HCT116 (cell line): Measurements from ENCODE around the gene CFAP58. TPM values are rescaled to one million over a fixed set of nuclear protein-coding genes. Genes with fewer than 3 reads are reported as not detected.

Experiments
- ATAC-seq: fragments of 200-7000 bp; cut with Tn5 transposase; 2 replicates; pipeline ENCODE4 v1.9.1; 2020; ENCODE audit warnings: mild to moderate bottlenecking, moderate library complexity
- BruUV-seq: library from RNA; stranded (reverse); fragments of 400-500 nt; replicated peaks from 2 replicates; lab custom pipeline; 2021; lab: Mats Ljungman, UMichigan
- CTCF ChIA-PET: fragments of 300-600 bp; sonication (Branson Sonifier 250); formaldehyde crosslinking; loops from one replicate; lab custom pipeline; 2021; ENCODE audit warnings: antibody characterized with exemption; lab: Charles Lee
- POLR2A ChIA-PET: fragments of 300-600, 350-600 bp; sonication (Branson Sonifier 250); formaldehyde crosslinking; loops from one replicate; lab custom pipeline; 2021; ENCODE audit warnings: antibody characterized with exemption; lab: Charles Lee
- RAD21 ChIA-PET, 2 experiments: fragments of 300-600 bp; sonication (Branson Sonifier 250); formaldehyde crosslinking; loops; one replicate each; lab custom pipeline; 2023; ENCODE audit warnings: low total read pairs in 2 of 2; ENCODE audit not compliant: uncharacterized antibody in 2 of 2, unreplicated experiment in 2 of 2, low non-redundant PET in 1 of 2; lab: Charles Lee
- DNase-seq: peaks from one replicate; pipeline ENCODE4 v3.0.0-alpha.2; 2010; ENCODE audit warnings: low read depth, low spot score
- H2AFZ ChIP-seq: fragments of 200-600 bp; shearing (Covaris generic), sonication (generic); 2 replicates; pipeline ENCODE4 v1.6.1; 2017; ENCODE audit warnings: low read depth, mixed run types, mixed read lengths, antibody characterized with exemption, low read length; ENCODE audit not compliant: poor library complexity, severe bottlenecking
- H3K27ac ChIP-seq: 2 replicates; pipeline ENCODE4 v1.5.1; 2012; ENCODE audit warnings: low read depth, low read length
- H3K27me3 ChIP-seq: fragments of 200-600 bp; sonication (generic); 2 replicates; pipeline ENCODE4 v1.6.1; 2016; ENCODE audit warnings: mixed run types, low read length, mixed read lengths; ENCODE audit not compliant: insufficient read depth
- H3K36me3 ChIP-seq, 2 experiments: fragments of 200-500 bp in 1 of 2; fragments of 200-600 bp in 1 of 2; sonication (Bioruptor generic) in 1 of 2; sonication (generic) in 1 of 2; 2 replicates each; pipeline versions ENCODE4 v1.5.1 to v1.6.1; 2014 to 2016; ENCODE audit warnings: low read length in 2 of 2, inconsistent platforms in 1 of 2, mixed read lengths in 1 of 2, mixed run types in 1 of 2; ENCODE audit not compliant: insufficient read depth in 2 of 2, control insufficient read depth in 1 of 2
- H3K4me1 ChIP-seq, 2 experiments: fragments of 200-600 bp in 1 of 2; sonication (generic) in 1 of 2; 2 replicates each; pipeline versions ENCODE4 v1.5.1 to v1.6.1; 2012 to 2017; ENCODE audit warnings: low read length in 2 of 2, inconsistent platforms in 1 of 2, mild to moderate bottlenecking in 1 of 2, mixed read lengths in 1 of 2, mixed run types in 1 of 2, moderate library complexity in 1 of 2; ENCODE audit not compliant: insufficient read depth in 2 of 2, control insufficient read depth in 1 of 2
- H3K4me2 ChIP-seq: fragments of 200-600 bp; sonication (generic); 2 replicates; pipeline ENCODE4 v1.6.1; 2017; ENCODE audit warnings: mixed run types, low read length, mixed read lengths
- H3K4me3 ChIP-seq, 2 experiments: fragments of 200-600 bp in 1 of 2; sonication (generic) in 1 of 2; replicated peaks in 1 of 2; 2 replicates each; pipeline ENCODE4 v1.5.1; 2011 to 2016; ENCODE audit warnings: low read length in 2 of 2, control low read depth in 1 of 2, low read depth in 1 of 2, mild to moderate bottlenecking in 1 of 2, mixed read lengths in 1 of 2, mixed run types in 1 of 2
- H3K79me2 ChIP-seq: fragments of 200-600 bp; sonication (generic); 2 replicates; pipeline ENCODE4 v1.6.1; 2017; ENCODE audit warnings: mild to moderate bottlenecking, mixed run types, low read length, moderate library complexity, mixed read lengths; ENCODE audit not compliant: insufficient read depth
- H3K9ac ChIP-seq: fragments of 200-600 bp; sonication (generic); 2 replicates; pipeline ENCODE4 v1.6.1; 2016; ENCODE audit warnings: low read length, mixed read lengths
- H3K9me2 ChIP-seq: fragments of 200-600 bp; sonication (generic), shearing (Covaris generic); 2 replicates; pipeline ENCODE4 v1.6.1; 2017; ENCODE audit warnings: mixed run types, mild to moderate bottlenecking, moderate library complexity; ENCODE audit not compliant: insufficient read depth
- H3K9me3 ChIP-seq, 2 experiments: fragments of 200-500 bp in 1 of 2; fragments of 200-600 bp in 1 of 2; sonication (Bioruptor generic) in 1 of 2; sonication (generic) in 1 of 2; 2 replicates each; pipeline ENCODE4 v1.6.1; 2014 to 2017; ENCODE audit warnings: low read length in 2 of 2, mixed read lengths in 2 of 2, inconsistent platforms in 1 of 2, low read depth in 1 of 2, mild to moderate bottlenecking in 1 of 2, mixed run types in 1 of 2, moderate library complexity in 1 of 2; ENCODE audit not compliant: control insufficient read depth in 1 of 2, insufficient read depth in 1 of 2
- H4K20me1 ChIP-seq: fragments of 200-600 bp; sonication (generic), shearing (Covaris generic); 2 replicates; pipeline ENCODE4 v1.6.1; 2017; ENCODE audit warnings: mixed run types, mild to moderate bottlenecking, moderate library complexity; ENCODE audit not compliant: insufficient read depth
- ATF3 ChIP-seq: IDR thresholded peaks from 2 replicates; pipeline ENCODE4 v1.6.1; 2012
- CBX3 ChIP-seq: IDR thresholded peaks from 2 replicates; pipeline ENCODE4 v1.6.1; 2012; ENCODE audit warnings: low read depth
- CEBPB ChIP-seq: IDR thresholded peaks from 2 replicates; pipeline ENCODE4 v1.6.1; 2012; ENCODE audit warnings: low read depth
- CTCF ChIP-seq, 3 experiments: fragments of 200-600 bp in 1 of 3; sonication (generic) in 1 of 3; IDR thresholded peaks in 2 of 3; conservative IDR thresholded peaks in 1 of 3; 2 replicates each; pipeline ENCODE4 v1.5.1; 2012 to 2017; ENCODE audit warnings: low read depth in 2 of 3, low read length in 2 of 3, antibody characterized with exemption in 1 of 3, borderline replicate concordance in 1 of 3, control low read depth in 1 of 3, mild to moderate bottlenecking in 1 of 3, mixed read lengths in 1 of 3, mixed run types in 1 of 3, moderate library complexity in 1 of 3; ENCODE audit not compliant: insufficient read depth in 1 of 3
- EGR1 ChIP-seq: IDR thresholded peaks from 2 replicates; pipeline ENCODE4 v1.6.1; 2012; ENCODE audit warnings: low read depth
- ELF1 ChIP-seq: IDR thresholded peaks from 2 replicates; pipeline ENCODE4 v1.6.1; 2012; ENCODE audit warnings: low read depth, borderline replicate concordance
- EZH2 ChIP-seq: fragments of 200-600 bp; sonication (generic); IDR thresholded peaks from 2 replicates; pipeline ENCODE4 v1.6.1; 2017; ENCODE audit warnings: antibody characterized with exemption, mixed run types
- FOSL1 ChIP-seq: IDR thresholded peaks from 2 replicates; pipeline ENCODE4 v1.6.1; 2012; ENCODE audit warnings: low read depth
- JUND ChIP-seq: IDR thresholded peaks from 2 replicates; pipeline ENCODE4 v1.6.1; 2012
- POLR2A ChIP-seq: IDR thresholded peaks from 2 replicates; pipeline ENCODE4 v1.7.0; 2011; ENCODE audit warnings: borderline replicate concordance; ENCODE audit not compliant: insufficient read depth, insufficient read length; ENCODE audit errors: extremely low read depth
- RAD21 ChIP-seq: IDR thresholded peaks from 2 replicates; pipeline ENCODE4 v1.6.1; 2012; ENCODE audit warnings: low read depth, mild to moderate bottlenecking
- SIN3A ChIP-seq: IDR thresholded peaks from 2 replicates; pipeline ENCODE4 v1.6.1; 2012; ENCODE audit warnings: low read depth
- SP1 ChIP-seq: IDR thresholded peaks from 2 replicates; pipeline ENCODE4 v1.6.1; 2012; ENCODE audit warnings: low read depth
- TCF7L2 ChIP-seq: IDR thresholded peaks from 2 replicates; pipeline ENCODE4 v1.7.0; 2011; ENCODE audit warnings: borderline replicate concordance, inconsistent platforms; ENCODE audit not compliant: insufficient read depth, insufficient read length; ENCODE audit errors: extremely low read depth
- YY1 ChIP-seq: IDR thresholded peaks from 2 replicates; pipeline ENCODE4 v1.6.1; 2011; ENCODE audit warnings: low read length, low read depth, moderate library complexity, mild to moderate bottlenecking; ENCODE audit not compliant: insufficient replicate concordance; ENCODE audit errors: extremely low read depth
- ZBTB33 ChIP-seq: IDR thresholded peaks from 2 replicates; pipeline ENCODE4 v1.6.1; 2011; ENCODE audit warnings: mild to moderate bottlenecking, low read length, moderate library complexity; ENCODE audit not compliant: insufficient replicate concordance; ENCODE audit errors: extremely low read depth
- ZFX ChIP-seq: fragments of 450-650 bp; IDR thresholded peaks from 2 replicates; pipeline ENCODE4 v1.6.1; 2017
- ZNF274 ChIP-seq: fragments of 200-500 bp; sonication (Bioruptor generic); IDR thresholded peaks from 2 replicates; pipeline ENCODE4 v1.6.1; 2014; ENCODE audit warnings: mild to moderate bottlenecking, low read depth, low read length, inconsistent platforms
- intact Hi-C: fragments of 100-400 bp; cut with micrococcal nuclease; formaldehyde crosslinking; loops from 2 replicates; pipeline ENCODE4 v1.10.0; 2022
- total RNA-seq: library from RNA; stranded (reverse); gene quantifications from one replicate; pipeline ENCODE4 v1.2.1, GENCODE V29; 2021; ENCODE audit not compliant: unreplicated experiment

CFAP58 gene
- total RNA-seq, 1 experiment from 2014 or later, result 0.91 TPM

- POLR2A ChIA-PET, result no interaction called here
- no peak overlapping the region for H3K9ac ChIP-seq
- peaks cover 86% of the 10 kb centered on the region for H3K27me3 ChIP-seq
- ATAC-seq, result no peak; the same call in 1 of the 2 replicates
- TF ChIP-seq TCF7L2 (no peak), RAD21 (no peak), SIN3A (no peak), FOSL1 (no peak), CBX3 (no peak), ATF3 (no peak), JUND (no peak)
- TF ChIP-seq, all 23 proteins: peak for 0
- BruUV-seq, result no TSS peak
- Histone ChIP-seq H3K36me3 (no peaks in the 10 kb centered on the region), H3K4me1 (peaks cover 0 to 8% of the 10 kb centered on the region in 2 experiments; a peak in 2 of 4 replicates), H3K79me2 (no peaks in the 10 kb centered on the region), H3K4me3 (no peak overlapping the region), H4K20me1 (no peaks in the 10 kb centered on the region), H3K4me2 (no peak overlapping the region), H3K9me3 (no peaks in the 10 kb centered on the region), H3K27ac (no peak overlapping the region), H3K9me2 (no peaks in the 10 kb centered on the region), H2AFZ (no peak overlapping the region)
- ChIA-PET RAD21 (no interaction called here), CTCF (interaction anchor here (0.9 kb wide), 1 partner anchor 229 kb away, joined by 3 read pairs; no protein-coding TSS in a partner anchor)
- DNase-seq, result no peak
- intact Hi-C loops, result no loop called here
These were observed 39.8 kb downstream of the CFAP58 start for GRCh38 chr10:104393387-104393786.

- CTCF ChIA-PET, result no interaction called here
- no peak for TF ChIP-seq CTCF (IDR thresholded peaks at IDR 0.05 in 2 of 3, conservative IDR thresholded peaks at IDR 0.05 in 1 of 3; ENCODE audit: borderline replicate concordance in 1 of 3, insufficient read depth in 1 of 3, low read depth in 2 of 3, low read length in 2 of 3)
- no peak for TF ChIP-seq CBX3
- TF ChIP-seq EZH2, result no peak
- no peak for TF ChIP-seq CEBPB
- no peak for TF ChIP-seq ZFX
- TF ChIP-seq EGR1, result no peak
- no peak for TF ChIP-seq ZNF274
- TF ChIP-seq POLR2A, result no peak
- TF ChIP-seq YY1, result no peak
- no peak for TF ChIP-seq ZBTB33
- no peak for TF ChIP-seq ELF1
- no peak for TF ChIP-seq SIN3A
- TF ChIP-seq SP1, result no peak
These were observed 42.9 kb downstream of the CFAP58 start for GRCh38 chr10:104396581-104396980.

More at GRCh38 chr10:104396581-104396980, 42.9 kb downstream of the CFAP58 start:
- no peaks in the 10 kb centered on the region for H4K20me1 ChIP-seq
- POLR2A ChIA-PET, result interaction anchor here (0.6 kb wide), 1 partner anchor 69 kb away, joined by 3 read pairs; no protein-coding TSS in a partner anchor
- H3K9ac ChIP-seq, result no peak overlapping the region
- no peaks in the 10 kb centered on the region for H3K36me3 ChIP-seq
- H3K4me2 ChIP-seq, result no peak overlapping the region
- H3K4me3 ChIP-seq, result no peak overlapping the region
- no peak overlapping the region for H2AFZ ChIP-seq
- intact Hi-C loops, result no loop called here
- no peak for ATAC-seq
- no peaks in the 10 kb centered on the region for H3K79me2 ChIP-seq
- RAD21 ChIA-PET, result no interaction called here
- no peaks in the 10 kb centered on the region for H3K9me3 ChIP-seq
- no peak overlapping the region for H3K27ac ChIP-seq
- peaks cover 86% of the 10 kb centered on the region for H3K27me3 ChIP-seq
- no peaks in the 10 kb centered on the region for H3K9me2 ChIP-seq
- DNase-seq, result no peak
- peaks cover 0 to 2% of the 10 kb centered on the region in 2 experiments; a peak in 2 of 4 replicates for H3K4me1 ChIP-seq
- BruUV-seq, result no TSS peak
